ENCODE results near the gene ARHGEF11. TPM values are rescaled to one million over a fixed set of nuclear protein-coding genes. Genes with fewer than 3 reads are reported as not detected.
A peak's percentile ranks its signal among the peaks of the same experiment; 100 is the strongest.

ARHGEF11 gene
- total RNA-seq, 1 experiment from 2014 or later, result 38.1 TPM

- no peak for TF ChIP-seq USF1 (CRISPR knock-in tag; IDR thresholded peaks at IDR 0.05)
- no peak for TF ChIP-seq HMGA2 (CRISPR knock-in tag; IDR thresholded peaks at IDR 0.05)
These were observed 131.1 kb downstream of the ARHGEF11 start (continued) for GRCh38 chr1:156914440-156914856.

GRCh38 chr1:156913809-156914387 lies 131.6 kb downstream of the ARHGEF11 start:
- Mint-ChIP-seq H3K27ac (no peak overlapping the region), H3K9me3 (peaks cover 4% of the 10 kb centered on the region; the same call in 1 of the 2 replicates), H3K27me3 (ENCODE audit: low read depth) (peaks cover 47% of the 10 kb centered on the region), H3K4me1 (peaks cover 14% of the 10 kb centered on the region), H3K4me3 (no peak overlapping the region), H3K36me3 (no peaks in the 10 kb centered on the region)
- ATAC-seq (no peak), DNase-seq (ENCODE audit: low spot score) (no peak)
- ChIA-PET POLR2A (interaction anchor here (0.7 kb wide), 1 partner anchor 10 kb away, joined by 4 read pairs; no protein-coding TSS in a partner anchor), CTCF (interaction anchor here (0.6 to 4.3 kb wide), 16 partner anchors 12 to 295 kb away, joined by 3 to 42 read pairs (median 6); partner anchors contain the start of genes HAPLN2, INSRR and NTRK1)
- TF ChIP-seq E2F4 (CRISPR knock-in tag; IDR thresholded peaks at IDR 0.05; ENCODE audit: borderline replicate concordance, low read depth), result no peak
- no peak for TF ChIP-seq HMGA2 (CRISPR knock-in tag; IDR thresholded peaks at IDR 0.05)
- TF ChIP-seq TP53 (CRISPR knock-in tag; IDR thresholded peaks at IDR 0.05), result no peak
- TF ChIP-seq SMAD4 (CRISPR knock-in tag; IDR thresholded peaks at IDR 0.05), result no peak
- TF ChIP-seq IRF1 (CRISPR knock-in tag; IDR thresholded peaks at IDR 0.05), result no peak
- no peak for TF ChIP-seq PRDM15 (CRISPR knock-in tag; IDR thresholded peaks at IDR 0.05)
- no peak for TF ChIP-seq USF2 (CRISPR knock-in tag; IDR thresholded peaks at IDR 0.05)
- TF ChIP-seq ZNF138 (CRISPR knock-in tag; conservative IDR thresholded peaks at IDR 0.05), result no peak

GRCh38 chr1:156912861-156913808 lies 132.4 kb downstream of the ARHGEF11 start:
- peaks cover 14% of the 10 kb centered on the region for H3K4me1 Mint-ChIP-seq
- no peak overlapping the region for H3K27ac Mint-ChIP-seq
- DNase-seq (ENCODE audit: low spot score) (peak; percentile 58), ATAC-seq (peak; percentile 85)
- H3K9me3 Mint-ChIP-seq, result no peaks in the 10 kb centered on the region
- H3K4me3 Mint-ChIP-seq, result no peak overlapping the region
- peaks cover 40% of the 10 kb centered on the region for H3K27me3 Mint-ChIP-seq (ENCODE audit: low read depth)
- CTCF ChIA-PET, result interaction anchor here (0.5 to 4.3 kb wide), 21 partner anchors 11 to 294 kb away, joined by 3 to 42 read pairs (median 5); partner anchors contain the start of genes HAPLN2, HDGF, INSRR and NTRK1
- H3K36me3 Mint-ChIP-seq, result no peaks in the 10 kb centered on the region
- POLR2A ChIA-PET, result interaction anchor here (0.7 kb wide), 1 partner anchor 11 kb away, joined by 4 read pairs; no protein-coding TSS in a partner anchor
- TF ChIP-seq ZNF138 (CRISPR knock-in tag; conservative IDR thresholded peaks at IDR 0.05) (no peak), PRDM15 (CRISPR knock-in tag; IDR thresholded peaks at IDR 0.05) (no peak), FOXP1 (CRISPR knock-in tag; IDR thresholded peaks at IDR 0.05; ENCODE audit: borderline replicate concordance) (no peak), NR1H2 (CRISPR knock-in tag; IDR thresholded peaks at IDR 0.05) (no peak), ZNF425 (CRISPR knock-in tag; conservative IDR thresholded peaks at IDR 0.05) (no peak), ZNF423 (CRISPR knock-in tag; IDR thresholded peaks at IDR 0.05) (no peak), KAT7 (CRISPR knock-in tag; IDR thresholded peaks at IDR 0.05; ENCODE audit: borderline replicate concordance) (no peak), ETV6 (CRISPR knock-in tag; IDR thresholded peaks at IDR 0.05) (no peak)
